Measurements from ENCODE around the gene FERMT3.

DNA sequence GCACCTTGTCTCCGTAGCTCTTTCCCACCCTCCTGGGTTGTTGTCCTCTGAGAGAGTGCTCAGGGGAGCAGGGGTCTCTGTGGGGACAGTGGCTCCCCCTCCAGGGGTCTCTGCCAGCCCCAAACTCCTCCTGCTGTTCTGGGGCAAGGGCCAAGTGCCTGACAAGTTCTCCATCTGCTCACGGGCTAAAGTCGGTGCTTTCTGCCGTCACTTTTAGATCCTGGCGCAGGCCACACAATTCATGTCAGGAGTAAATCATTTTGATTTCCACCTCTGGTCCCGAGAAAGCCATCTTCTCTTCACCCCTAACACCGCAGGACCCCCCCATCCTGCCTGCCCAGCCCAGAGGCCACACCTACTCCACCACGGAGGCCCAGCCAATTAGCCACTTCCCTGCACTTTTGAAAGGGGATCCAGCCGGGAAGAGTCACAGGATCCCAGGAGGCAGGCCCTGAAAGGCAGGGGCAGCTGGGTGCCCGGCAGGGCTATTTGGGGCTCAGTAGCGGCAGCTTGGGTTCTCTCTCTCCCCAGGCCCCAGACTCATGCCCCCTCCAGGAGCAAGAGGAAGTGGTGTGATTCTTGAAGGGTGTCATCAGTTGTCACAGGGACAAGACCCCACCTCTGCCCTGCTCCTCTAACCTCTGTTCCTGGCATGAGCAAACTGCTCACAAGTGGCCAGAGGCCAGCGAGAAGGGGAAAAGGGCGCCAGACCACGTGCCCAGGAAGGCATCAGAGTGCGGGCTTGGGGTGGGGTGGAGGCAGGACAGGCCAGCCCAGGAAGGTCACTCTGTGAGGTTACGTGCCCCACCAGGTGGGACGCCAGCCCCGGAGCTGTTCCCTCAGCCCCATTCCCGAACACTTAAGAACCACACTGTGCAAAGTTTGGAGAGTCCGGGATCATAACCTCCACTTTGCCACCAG lies 41.9 kb upstream of the FERMT3 start:
- no peak for TF ChIP-seq POLR2A (IDR thresholded peaks at IDR 0.05)
- TF ChIP-seq CTCF (IDR thresholded peaks at IDR 0.05): no peak
- no peak for TF ChIP-seq POLR2AphosphoS5 (IDR thresholded peaks at IDR 0.05; ENCODE audit: insufficient read depth in 1 of 2, low read depth in 1 of 2)
